SU-DHL-6 (cell line): ENCODE results near the gene C1QTNF1.

Source experiments
- H2AFZ ChIP-seq: fragments of 200-600 bp; sonication (generic); 2 replicates; pipeline ENCODE4 v1.6.1; 2014; ENCODE audit warnings: low read depth, mild to moderate bottlenecking, moderate library complexity, mixed read lengths, antibody characterized with exemption, low read length; ENCODE audit not compliant: severe bottlenecking
- H3F3A ChIP-seq: fragments of 200-600 bp; shearing (Covaris generic); 2 replicates; pipeline ENCODE4 v1.6.0; 2016; ENCODE audit warnings: antibody characterized with exemption, mild to moderate bottlenecking; ENCODE audit not compliant: insufficient read depth
- H3K27ac ChIP-seq: fragments of 200-600 bp; sonication (generic); 2 replicates; pipeline ENCODE4 v1.5.1; 2016; ENCODE audit warnings: low read depth, mild to moderate bottlenecking, low read length, moderate library complexity, mixed read lengths
- H3K27me3 ChIP-seq: fragments of 200-600 bp; sonication (generic), shearing (Covaris generic); 2 replicates; pipeline ENCODE4 v1.6.0; 2014; ENCODE audit warnings: mild to moderate bottlenecking, low read length
- H3K36me3 ChIP-seq: fragments of 200-600 bp; sonication (generic); 2 replicates; pipeline ENCODE4 v1.6.1; 2014; ENCODE audit warnings: mild to moderate bottlenecking, low read length, mixed read lengths
- H3K4me2 ChIP-seq: fragments of 300-600, 200-600 bp; shearing (Covaris generic), sonication (generic); 2 replicates; pipeline ENCODE4 v1.6.0; 2014; ENCODE audit warnings: low read length, low read depth, mild to moderate bottlenecking; ENCODE audit not compliant: poor library complexity, severe bottlenecking
- H3K4me3 ChIP-seq: fragments of 200-600 bp; sonication (generic); 2 replicates; pipeline ENCODE4 v1.5.1; 2014; ENCODE audit warnings: antibody characterized with exemption, low read length, mild to moderate bottlenecking, mixed read lengths; ENCODE audit not compliant: insufficient read depth, poor library complexity, severe bottlenecking
- H3K79me2 ChIP-seq: fragments of 200-600 bp; sonication (generic); 2 replicates; pipeline ENCODE4 v1.6.1; 2014; ENCODE audit warnings: mild to moderate bottlenecking, low read length, moderate library complexity; ENCODE audit not compliant: insufficient read depth
- H3K9ac ChIP-seq: fragments of 200-600 bp; sonication (generic); 2 replicates; pipeline ENCODE4 v1.7.0; 2014; ENCODE audit warnings: mild to moderate bottlenecking, low read length
- H3K9me2 ChIP-seq: fragments of 200-600 bp; sonication (generic); replicated peaks from 2 replicates; pipeline ENCODE4 v1.6.1; 2014; ENCODE audit warnings: low read length; ENCODE audit not compliant: insufficient read depth
- H3K9me3 ChIP-seq: fragments of 200-600 bp; sonication (generic); 2 replicates; pipeline ENCODE4 v1.6.1; 2014; ENCODE audit warnings: low read length, mixed read lengths; ENCODE audit not compliant: insufficient read depth
- H4K20me1 ChIP-seq: fragments of 200-600 bp; sonication (generic); 2 replicates; pipeline ENCODE4 v1.6.1; 2014; ENCODE audit warnings: low read depth, mild to moderate bottlenecking, antibody characterized with exemption, low read length, moderate library complexity, mixed read lengths
- CTCF ChIP-seq: fragments of 200-600 bp; sonication (generic); IDR thresholded peaks from one replicate; pipeline ENCODE4 v1.5.1; 2017; ENCODE audit warnings: antibody characterized with exemption, mild to moderate bottlenecking, low read length, moderate library complexity; ENCODE audit not compliant: insufficient read depth, poor library complexity, severe bottlenecking
- EZH2phosphoT487 ChIP-seq: fragments of 200-600 bp; sonication (generic), shearing (Covaris generic); conservative IDR thresholded peaks from 2 replicates; pipeline ENCODE4 v1.6.1; 2018; ENCODE audit warnings: mild to moderate bottlenecking, antibody characterized with exemption, low read length, moderate library complexity, mixed read lengths

The C1QTNF1 gene

GRCh38 chr17:79018370-79018695 is 5.6 kb upstream of the C1QTNF1 start:
- Histone ChIP-seq H3K4me2 (no peak overlapping the region), H3F3A (no peaks in the 10 kb centered on the region), H3K9me2 (no peaks in the 10 kb centered on the region), H3K27ac (no peak overlapping the region), H3K9ac (no peak overlapping the region), H3K4me3 (no peak overlapping the region), H2AFZ (no peak overlapping the region), H3K9me3 (peaks cover 19% of the 10 kb centered on the region), H4K20me1 (no peaks in the 10 kb centered on the region), H3K27me3 (no peaks in the 10 kb centered on the region), H3K36me3 (no peaks in the 10 kb centered on the region), H3K79me2 (no peaks in the 10 kb centered on the region)
- TF ChIP-seq EZH2phosphoT487 (no peak), CTCF (no peak)

DNA sequence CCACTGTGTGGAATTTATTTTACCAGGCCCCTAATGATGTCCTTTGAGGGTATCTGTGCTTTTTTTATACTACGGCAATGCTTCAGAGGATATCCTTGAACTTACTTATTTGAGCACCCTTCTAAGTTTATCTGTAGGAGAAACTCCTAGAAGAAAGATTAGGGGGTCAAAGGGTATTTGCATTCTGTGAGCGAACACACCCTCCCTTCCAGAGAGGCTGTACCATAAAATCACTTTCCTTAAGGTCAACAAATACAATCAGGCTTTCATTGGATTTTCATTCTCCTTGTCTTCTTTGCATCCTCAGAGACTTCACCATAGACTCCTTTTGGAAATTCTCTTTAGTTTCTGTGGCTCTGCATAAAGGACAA is 4.7 kb upstream of the C1QTNF1 start:
- no peak overlapping the region for H2AFZ ChIP-seq
- H3K36me3 ChIP-seq = no peaks in the 10 kb centered on the region
- no peak overlapping the region for H3K9ac ChIP-seq
- H3K9me2 ChIP-seq = no peaks in the 10 kb centered on the region
- H3K9me3 ChIP-seq = peaks cover 14% of the 10 kb centered on the region
- no peaks in the 10 kb centered on the region for H3K79me2 ChIP-seq
- H3K4me2 ChIP-seq = no peak overlapping the region
- no peaks in the 10 kb centered on the region for H4K20me1 ChIP-seq
- no peak for TF ChIP-seq CTCF
- TF ChIP-seq EZH2phosphoT487 = no peak
- H3K27me3 ChIP-seq = no peaks in the 10 kb centered on the region
- H3F3A ChIP-seq = no peaks in the 10 kb centered on the region
- H3K27ac ChIP-seq = no peak overlapping the region
- H3K4me3 ChIP-seq = no peak overlapping the region

DNA sequence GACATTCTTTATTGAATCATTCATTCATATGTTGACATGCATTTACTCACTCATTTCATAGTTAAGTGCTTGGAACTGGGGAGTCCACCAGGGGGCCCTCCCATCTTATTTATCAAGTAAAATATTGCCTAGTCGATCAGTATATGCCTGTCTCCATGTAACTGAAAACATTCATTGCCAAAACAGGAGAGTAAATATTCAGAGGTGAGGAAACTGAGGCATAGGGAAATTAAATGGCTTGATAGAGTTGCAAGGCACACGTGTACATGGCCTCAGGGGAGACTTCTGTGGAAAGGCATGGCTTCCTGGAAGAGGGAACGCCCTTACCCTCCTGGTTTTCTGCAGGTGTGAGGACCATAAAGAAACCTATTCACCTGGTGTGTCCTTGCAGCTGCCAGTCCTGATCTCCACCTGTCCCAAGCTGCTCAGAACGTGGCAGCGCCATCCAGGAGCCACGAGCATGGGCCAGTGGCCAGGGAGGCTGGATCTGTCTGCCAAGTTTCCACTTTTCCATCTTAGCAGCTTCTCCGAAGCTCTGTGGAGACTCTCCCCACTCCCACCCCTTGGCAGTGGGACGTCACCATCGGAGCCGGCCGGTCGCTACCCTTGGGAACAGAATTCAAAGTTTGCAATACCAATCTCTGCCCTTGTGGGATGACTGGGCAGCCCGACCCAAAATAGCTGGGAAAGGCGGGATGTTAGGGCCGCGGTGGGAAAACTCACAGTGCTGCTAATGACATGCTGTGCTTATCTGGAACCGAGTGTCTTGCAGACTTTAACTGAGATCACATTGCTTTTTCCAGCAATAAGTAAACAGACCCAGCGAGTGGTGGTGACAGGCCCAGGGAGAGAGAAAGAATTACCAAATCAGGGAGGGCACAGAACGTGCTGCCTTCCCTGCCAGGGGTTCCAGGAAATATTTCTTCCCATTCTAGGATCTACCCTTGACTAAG is 4.1 kb upstream of the C1QTNF1 start:
- H3K27ac ChIP-seq = no peak overlapping the region
- H4K20me1 ChIP-seq = no peaks in the 10 kb centered on the region
- H3F3A ChIP-seq = no peaks in the 10 kb centered on the region
- TF ChIP-seq CTCF (peak; percentile 43), EZH2phosphoT487 (no peak)
- no peaks in the 10 kb centered on the region for H3K9me2 ChIP-seq
- no peak overlapping the region for H3K4me2 ChIP-seq
- no peaks in the 10 kb centered on the region for H3K27me3 ChIP-seq
- peaks cover 11% of the 10 kb centered on the region for H3K9me3 ChIP-seq
- H2AFZ ChIP-seq = no peak overlapping the region
- no peak overlapping the region for H3K4me3 ChIP-seq
- no peaks in the 10 kb centered on the region for H3K36me3 ChIP-seq
- no peaks in the 10 kb centered on the region for H3K79me2 ChIP-seq
- H3K9ac ChIP-seq = no peak overlapping the region
